SK-MEL-5 (cell line): ENCODE results near the gene TSFM. TPM values are rescaled to one million over a fixed set of nuclear protein-coding genes. Genes with fewer than 3 reads are reported as not detected.
"Not testable (repeated sequence)": the region's sequence is repeated elsewhere in the genome, so short reads cannot be mapped to it uniquely, and the experiment has no call there.

Experiments
- DNase-seq: peaks from one replicate; pipeline ENCODE4 v3.0.0-alpha.2; 2016; ENCODE audit warnings: low read depth, low spot score
- in situ Hi-C: cut with HindIII; loops from 2 replicates; pipeline ENCODE4 v1.10.0; 2016; ENCODE audit warnings: low sequenced_read_pairs, high pct_unique_total_duplicates, low pct_unique_long_range_greater_than_20kb
- total RNA-seq: library from RNA; depleted of rRNA; stranded (reverse); fragments of >200 nt; shearing (Covaris generic); gene quantifications from 2 replicates; pipeline ENCODE4 v1.2.3, GENCODE V29; 2014

TSFM gene
- total RNA-seq, 1 experiment from 2014 or later = 77.3 TPM

- in situ Hi-C loops, DNase-seq: not testable (repeated sequence)
Observed at GRCh38 chr12:57817990-57818331, 35.4 kb downstream of the TSFM start.

DNA sequence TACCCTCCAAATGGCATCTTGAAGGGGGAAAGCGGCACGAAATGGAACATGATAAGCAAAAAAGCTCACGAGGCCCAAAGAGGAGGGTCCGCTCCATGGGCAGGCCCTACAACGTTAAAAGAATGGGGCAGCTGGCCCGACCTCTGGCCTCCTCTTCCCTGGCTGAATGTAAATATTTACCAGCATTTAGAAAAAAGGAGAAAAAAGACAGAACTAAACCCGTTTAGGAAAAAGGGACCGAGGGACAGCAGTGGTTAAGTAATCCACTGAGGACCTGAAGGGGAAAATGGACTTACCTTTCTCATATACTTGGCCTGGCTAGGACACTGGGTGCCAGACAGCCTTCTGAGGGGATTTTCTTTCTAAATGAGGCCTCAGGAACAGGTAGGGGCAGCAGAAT, 37.5 kb downstream of the TSFM start:
- DNase-seq, in situ Hi-C loops: not testable (repeated sequence)

GRCh38 chr12:57821015-57821414, 38.4 kb downstream of the TSFM start:
- in situ Hi-C loops, DNase-seq: not testable (repeated sequence)

DNA sequence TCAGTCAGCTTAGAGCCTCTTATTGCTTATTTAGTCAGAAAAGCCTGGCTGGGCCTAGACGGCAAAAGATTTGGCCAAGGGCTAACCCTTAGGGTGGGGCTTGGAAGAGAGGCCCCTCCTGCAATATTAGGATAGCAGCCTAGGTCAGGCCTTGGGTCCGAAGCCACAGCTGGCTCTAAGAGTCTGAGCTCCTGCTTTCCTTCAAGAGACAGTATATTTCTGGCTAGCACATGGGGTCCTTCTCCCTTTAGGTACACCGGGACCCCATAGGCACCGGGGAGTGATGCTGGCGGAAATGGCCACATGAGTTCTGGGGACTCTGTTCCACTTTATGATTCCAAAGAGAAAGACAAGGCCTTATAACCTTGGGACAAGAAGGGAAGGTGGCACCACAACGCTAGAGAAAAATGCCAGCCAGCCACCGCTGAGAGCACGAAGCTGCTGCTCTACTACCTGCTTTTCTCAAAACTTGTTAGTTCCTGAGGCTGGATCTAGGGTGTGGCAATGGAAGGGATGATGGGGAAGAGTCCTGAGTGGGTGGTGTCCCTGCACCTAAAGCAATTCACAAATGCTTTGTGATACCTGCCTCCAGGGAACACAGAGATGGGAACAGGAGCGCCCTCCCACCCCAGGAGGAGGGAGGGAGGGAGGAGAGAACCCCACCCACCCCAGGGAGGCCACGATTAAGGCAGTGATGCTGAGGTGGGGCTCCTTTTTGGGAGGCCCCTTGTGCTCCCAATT, 39.1 kb downstream of the TSFM start:
- DNase-seq = no peak
- in situ Hi-C loops = no loop called here

DNA sequence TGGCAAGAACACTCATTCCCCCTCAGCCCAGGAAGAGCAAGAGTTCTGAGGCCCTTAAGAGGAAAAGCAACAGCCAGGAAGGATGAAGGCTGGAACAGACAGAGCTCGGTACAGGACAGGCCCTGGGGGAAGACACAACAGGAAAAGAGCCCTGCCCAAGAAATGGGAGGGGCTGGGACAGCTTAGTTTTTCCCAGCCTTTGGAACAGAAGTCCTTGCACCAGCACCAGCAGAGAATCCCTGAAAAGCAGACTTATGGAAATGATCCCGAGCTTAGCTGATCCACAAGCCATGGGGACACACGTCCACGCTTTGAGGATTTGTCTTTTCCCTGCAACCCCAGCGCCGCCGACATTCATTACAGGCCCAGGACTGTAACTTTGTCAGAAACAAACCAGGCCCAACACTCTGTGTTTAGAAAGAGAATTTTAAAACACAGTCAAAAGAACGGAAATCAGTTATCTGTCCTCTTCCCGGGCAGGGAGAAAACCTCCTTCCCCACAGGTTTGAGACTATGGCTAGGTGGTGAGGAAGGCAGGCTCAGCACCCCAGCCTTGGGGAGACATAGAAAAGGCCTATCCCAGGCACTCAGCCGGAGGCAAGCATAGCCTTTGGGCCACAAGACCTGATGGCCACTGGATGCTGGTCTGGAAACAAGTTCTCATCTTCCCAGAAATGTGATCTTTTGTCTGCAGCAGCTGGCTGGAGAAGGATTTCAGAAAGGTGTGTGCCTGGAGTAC, 40.0 kb downstream of the TSFM start:
- no peak for DNase-seq
- in situ Hi-C loops = no loop called here

DNA sequence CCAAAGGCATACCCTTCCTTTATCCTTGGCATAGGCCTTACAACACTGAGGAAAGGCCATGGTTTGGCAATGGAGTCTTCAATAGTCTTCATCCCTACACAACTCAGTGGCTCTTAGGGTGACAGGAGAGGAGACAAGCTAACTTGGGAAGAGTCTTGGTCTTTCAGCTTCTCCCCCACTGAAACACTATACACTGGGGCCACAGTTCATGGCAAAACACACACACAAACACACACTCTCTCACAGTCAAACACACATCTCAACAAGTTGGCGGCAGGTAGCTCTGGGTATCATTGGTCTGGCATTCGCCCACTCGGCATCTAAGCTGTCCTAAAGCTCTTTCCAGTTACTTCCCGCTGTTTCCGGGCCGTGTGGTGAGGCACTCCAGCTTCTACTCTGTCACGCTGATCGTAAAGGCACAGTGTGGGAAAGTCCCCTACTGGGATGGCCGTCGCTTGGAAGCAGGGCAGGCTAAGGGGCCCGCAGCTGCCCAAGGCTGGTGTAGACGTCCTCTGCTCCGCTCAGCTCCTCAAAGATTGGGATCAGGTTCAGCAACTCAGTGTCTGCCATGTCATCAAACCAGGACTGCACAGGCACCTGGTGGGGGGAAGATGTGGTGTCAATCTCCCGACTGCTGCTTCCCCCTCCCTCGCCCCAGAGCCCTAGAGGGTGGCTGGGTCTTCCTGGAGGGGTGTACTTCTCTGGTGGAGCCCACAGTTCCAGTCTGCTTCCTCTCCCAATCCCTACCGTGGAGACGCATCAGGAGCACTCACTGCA, 40.7 kb downstream of the TSFM start:
- in situ Hi-C loops = no loop called here
- DNase-seq = no peak

DNA sequence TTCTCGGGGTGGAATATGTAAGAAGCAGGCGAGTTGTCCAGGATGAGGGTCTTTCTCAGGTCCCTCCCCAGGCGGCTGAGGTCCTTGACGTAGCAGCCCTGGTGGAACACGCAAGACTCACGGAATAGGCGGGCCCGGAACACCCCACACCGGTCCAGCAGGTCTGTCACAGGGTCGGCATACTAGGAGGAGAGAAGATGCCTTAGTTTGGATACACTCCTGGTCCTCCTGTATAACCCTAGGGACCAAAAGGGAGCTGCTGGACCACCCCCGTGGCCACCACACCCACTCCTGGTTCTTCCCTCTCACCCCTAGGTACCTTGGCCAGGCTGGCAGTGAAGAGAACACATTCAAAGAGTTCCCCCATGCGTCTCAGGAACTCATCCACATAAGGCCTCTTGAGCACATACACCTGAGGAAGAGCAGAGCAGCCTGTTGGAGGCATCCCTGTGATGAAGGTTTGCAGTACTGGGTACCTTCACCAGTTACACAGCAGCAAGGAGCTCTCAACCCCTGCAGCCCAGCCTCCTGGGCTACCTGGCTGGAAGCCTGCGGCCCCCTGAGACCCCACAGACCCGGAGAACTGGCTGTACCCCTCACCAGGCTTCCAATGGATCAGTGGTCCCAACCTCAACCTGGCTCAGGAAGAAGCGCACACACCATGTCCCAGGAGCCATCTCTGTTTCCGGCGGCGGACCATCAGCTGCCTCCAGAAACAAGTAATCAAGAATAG, 41.5 kb downstream of the TSFM start:
- DNase-seq = no peak
- in situ Hi-C loops = no loop called here

- no peak for DNase-seq
- in situ Hi-C loops = no loop called here
Observed at GRCh38 chr12:57825451-57825850, 42.9 kb downstream of the TSFM start.

DNA sequence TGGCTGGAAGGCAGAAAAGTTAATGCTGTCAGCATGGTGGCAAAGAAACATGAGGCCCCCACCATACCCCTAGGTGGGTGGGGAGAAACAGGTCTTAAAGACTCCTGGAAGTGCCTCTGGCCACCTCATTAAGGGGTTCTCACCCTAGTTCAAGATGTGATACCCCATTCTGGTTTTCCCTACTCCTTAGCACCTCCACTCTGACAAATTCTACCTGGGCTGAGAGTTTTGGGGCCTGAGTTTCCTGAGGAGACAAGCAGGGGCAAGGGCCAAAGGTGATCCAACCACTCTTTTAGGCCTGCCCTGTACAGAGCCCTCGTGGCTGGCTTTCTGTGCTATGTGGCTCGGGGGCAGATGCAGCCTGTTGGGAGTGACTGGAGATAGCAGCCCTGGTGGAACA, 43.8 kb downstream of the TSFM start:
- in situ Hi-C loops = no loop called here
- no peak for DNase-seq

GRCh38 chr12:57826966-57827365, 44.4 kb downstream of the TSFM start:
- in situ Hi-C loops = no loop called here
- no peak for DNase-seq

DNA sequence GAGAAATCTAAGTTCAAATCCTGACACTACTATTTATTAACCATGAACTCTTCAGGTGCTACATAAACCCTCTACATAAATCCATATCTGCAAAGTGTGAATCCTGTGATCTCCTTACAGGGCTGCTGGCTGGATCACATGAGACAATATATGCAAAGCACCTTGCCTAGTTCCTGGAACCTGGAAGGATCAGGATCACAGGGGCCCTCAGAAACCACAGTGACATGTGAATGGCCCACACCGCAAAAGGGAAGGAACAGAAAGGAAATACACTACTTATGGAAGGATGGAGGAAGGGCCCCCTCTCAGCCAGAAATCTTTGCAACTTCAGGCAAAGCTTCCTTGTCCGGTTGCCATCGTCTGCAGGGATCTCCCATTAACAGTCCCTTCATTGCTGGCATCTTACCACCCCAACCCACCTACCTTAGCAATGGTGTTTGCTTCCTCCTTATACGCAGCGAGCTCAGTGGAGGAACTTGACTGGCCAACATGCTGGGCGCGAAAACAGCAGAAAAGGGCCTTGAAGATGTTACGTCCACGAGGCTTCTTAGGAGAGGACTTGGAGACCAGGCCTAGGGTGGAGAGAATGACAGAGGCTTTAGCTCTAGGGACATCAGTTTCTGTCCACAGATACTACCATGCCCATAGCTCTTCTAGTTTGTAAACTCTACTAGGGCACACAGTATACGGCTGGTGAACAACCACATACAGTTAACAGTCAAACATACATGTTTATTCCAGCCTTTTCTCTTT, 46.6 kb downstream of the TSFM start:
- in situ Hi-C loops = no loop called here

GRCh38 chr12:57830393-57830792, 47.8 kb downstream of the TSFM start:
- in situ Hi-C loops = no loop called here
- no peak for DNase-seq

More for the DNA sequence above, 46.6 kb downstream of the TSFM start:
- no peak for DNase-seq

- in situ Hi-C loops = no loop called here
- no peak for DNase-seq
Observed at GRCh38 chr12:57832966-57833365, 50.4 kb downstream of the TSFM start.

DNA sequence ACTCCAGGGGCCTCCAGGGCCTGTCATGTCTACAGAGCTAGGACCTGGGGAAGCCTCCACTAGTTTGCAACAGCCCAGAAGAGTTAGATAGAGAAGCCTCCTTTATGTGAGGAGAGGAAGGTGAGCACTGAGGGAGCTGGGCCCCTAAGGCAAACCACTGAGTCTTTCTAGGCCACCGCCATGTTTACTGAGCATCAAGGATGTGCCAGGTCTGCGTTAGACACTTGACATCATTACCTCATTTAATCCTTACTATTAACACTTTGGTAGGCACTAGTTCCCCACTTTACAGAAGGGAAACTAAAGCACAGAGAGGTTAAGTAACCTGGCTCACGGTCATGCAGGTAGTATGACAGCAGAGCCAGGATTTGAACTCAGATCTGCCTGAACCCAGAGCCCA, 51.1 kb downstream of the TSFM start:
- in situ Hi-C loops = no loop called here
- DNase-seq = no peak

GRCh38 chr12:57834086-57834876, 51.7 kb downstream of the TSFM start:
- DNase-seq = no peak

GRCh38 chr12:57835366-57836288, 53.0 kb downstream of the TSFM start:
- in situ Hi-C loops = no loop called here
- no peak for DNase-seq

More at GRCh38 chr12:57834086-57834876, 51.7 kb downstream of the TSFM start:
- in situ Hi-C loops = no loop called here
